Measurements from ENCODE around the gene RPUSD1.
"Not testable (repeated sequence)": the region's sequence is repeated elsewhere in the genome, so short reads cannot be mapped to it uniquely, and the experiment has no call there.

The RPUSD1 gene

GRCh38 chr16:782766-783403, 5.3 kb downstream of the RPUSD1 start:
- Mint-ChIP-seq H3K4me1 (no peaks in the 10 kb centered on the region), H3K4me3 (no peak overlapping the region), H3K27me3 (no peaks in the 10 kb centered on the region), H3K36me3 (no peaks in the 10 kb centered on the region), H3K27ac (no peak overlapping the region), H3K9me3 (no peaks in the 10 kb centered on the region)

DNA sequence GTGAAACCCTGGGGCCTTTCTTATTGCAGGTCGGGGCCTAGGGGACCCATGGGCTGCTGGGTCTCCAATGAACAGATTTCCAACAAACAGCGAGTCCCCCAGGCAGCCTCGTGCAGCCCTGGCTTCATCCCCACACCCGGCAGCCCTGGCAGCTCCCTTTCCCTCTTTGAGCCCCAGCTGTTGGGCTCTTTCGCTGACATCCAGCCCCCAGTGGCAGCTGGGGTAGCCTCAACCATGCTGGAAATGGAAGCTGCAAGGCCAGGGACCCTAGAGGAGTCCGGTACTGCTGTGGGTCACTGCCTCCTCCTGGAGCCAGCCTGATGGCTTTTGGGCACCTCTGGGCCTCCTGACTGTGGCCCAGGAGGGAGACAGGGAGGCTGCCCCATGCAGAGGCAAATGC, 5.9 kb downstream of the RPUSD1 start:
- Mint-ChIP-seq H3K36me3 (no peaks in the 10 kb centered on the region), H3K4me3 (no peak overlapping the region), H3K4me1 (no peaks in the 10 kb centered on the region), H3K27me3 (peaks cover 1% of the 10 kb centered on the region), H3K9me3 (no peaks in the 10 kb centered on the region), H3K27ac (no peak overlapping the region)

- H3K27me3 Mint-ChIP-seq = peaks cover 1% of the 10 kb centered on the region
- no peak overlapping the region for H3K4me3 Mint-ChIP-seq
- no peak overlapping the region for H3K27ac Mint-ChIP-seq
These were observed 6.7 kb downstream of the RPUSD1 start for GRCh38 chr16:781346-782010.

DNA sequence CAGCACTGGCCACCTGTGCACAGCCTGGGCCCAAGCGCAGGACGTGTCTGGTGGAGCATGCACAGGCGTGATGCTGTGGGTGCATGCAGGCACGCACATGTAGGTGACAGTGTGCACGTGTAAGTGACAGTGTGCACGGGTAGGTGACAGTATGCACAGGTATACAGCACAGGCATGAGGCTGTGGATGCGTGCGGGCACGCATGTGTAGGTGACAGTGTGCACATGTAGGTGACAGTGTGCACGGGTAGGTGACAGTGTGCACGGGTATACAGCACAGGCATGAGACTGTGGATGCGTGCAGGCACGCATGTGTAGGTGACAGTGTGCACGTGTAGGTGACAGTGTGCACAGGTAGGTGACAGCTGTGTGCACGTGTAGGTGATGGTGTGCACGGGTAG, 7.9 kb downstream of the RPUSD1 start:
- Mint-ChIP-seq H3K27ac (no peak overlapping the region), H3K9me3 (no peaks in the 10 kb centered on the region), H3K27me3 (peaks cover 1% of the 10 kb centered on the region), H3K36me3 (no peaks in the 10 kb centered on the region), H3K4me1 (no peaks in the 10 kb centered on the region), H3K4me3 (no peak overlapping the region)

More at GRCh38 chr16:781346-782010, 6.7 kb downstream of the RPUSD1 start:
- H3K9me3 Mint-ChIP-seq = no peaks in the 10 kb centered on the region
- no peaks in the 10 kb centered on the region for H3K36me3 Mint-ChIP-seq
- H3K4me1 Mint-ChIP-seq = no peaks in the 10 kb centered on the region

- Mint-ChIP-seq H3K4me3 (no peak overlapping the region), H3K36me3 (no peaks in the 10 kb centered on the region), H3K27me3 (peaks cover 1% of the 10 kb centered on the region), H3K27ac (no peak overlapping the region), H3K4me1 (no peaks in the 10 kb centered on the region), H3K9me3 (no peaks in the 10 kb centered on the region)
These were observed 8.6 kb downstream of the RPUSD1 start for GRCh38 chr16:779561-779960.

- Mint-ChIP-seq H3K36me3 (no peaks in the 10 kb centered on the region), H3K4me1 (no peaks in the 10 kb centered on the region), H3K27ac (no peak overlapping the region), H3K4me3 (no peak overlapping the region), H3K27me3 (peaks cover 1% of the 10 kb centered on the region), H3K9me3 (no peaks in the 10 kb centered on the region)
These were observed 9.2 kb downstream of the RPUSD1 start for GRCh38 chr16:778909-779527.

GRCh38 chr16:778447-778846, 9.7 kb downstream of the RPUSD1 start:
- Mint-ChIP-seq H3K4me3 (no peak overlapping the region), H3K4me1 (no peaks in the 10 kb centered on the region), H3K27ac (no peak overlapping the region), H3K9me3 (no peaks in the 10 kb centered on the region), H3K27me3 (peaks cover 1% of the 10 kb centered on the region), H3K36me3 (no peaks in the 10 kb centered on the region)

GRCh38 chr16:777826-778225, 10.4 kb downstream of the RPUSD1 start:
- Mint-ChIP-seq H3K9me3 (no peaks in the 10 kb centered on the region), H3K27me3 (peaks cover 1% of the 10 kb centered on the region), H3K27ac (no peak overlapping the region), H3K36me3 (no peaks in the 10 kb centered on the region), H3K4me1 (no peaks in the 10 kb centered on the region), H3K4me3 (no peak overlapping the region)

DNA sequence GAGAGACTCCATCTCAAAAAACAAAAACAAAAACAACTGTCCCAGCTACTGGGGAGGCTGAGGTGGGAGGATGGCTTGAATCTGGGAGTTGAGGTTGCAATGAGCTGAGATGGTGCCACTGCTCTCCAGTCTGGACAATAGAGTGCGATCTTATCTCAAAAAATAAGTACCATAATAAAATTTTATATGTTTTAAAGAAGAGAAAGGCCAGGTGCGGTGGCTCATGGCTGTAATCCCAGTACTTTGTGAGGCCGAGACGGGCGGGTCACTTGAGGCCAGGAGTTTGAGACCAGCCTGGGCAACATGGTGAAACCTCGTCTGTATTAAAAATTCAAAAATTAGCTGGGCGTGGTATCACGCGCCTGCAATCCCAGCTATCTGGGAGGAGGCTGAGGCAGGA, 11.4 kb downstream of the RPUSD1 start:
- Mint-ChIP-seq H3K27me3 (peaks cover 1% of the 10 kb centered on the region), H3K4me3 (no peak overlapping the region), H3K36me3 (no peaks in the 10 kb centered on the region), H3K27ac (no peak overlapping the region), H3K9me3 (no peaks in the 10 kb centered on the region), H3K4me1 (no peaks in the 10 kb centered on the region)

GRCh38 chr16:776298-776697, 11.9 kb downstream of the RPUSD1 start:
- H3K27ac Mint-ChIP-seq, H3K9me3 Mint-ChIP-seq, H3K27me3 Mint-ChIP-seq, H3K36me3 Mint-ChIP-seq, H3K4me1 Mint-ChIP-seq, H3K4me3 Mint-ChIP-seq: not testable (repeated sequence)

- H3K27ac Mint-ChIP-seq = no peak overlapping the region
- H3K4me1 Mint-ChIP-seq = no peaks in the 10 kb centered on the region
- peaks cover 1% of the 10 kb centered on the region for H3K27me3 Mint-ChIP-seq
- H3K36me3 Mint-ChIP-seq = no peaks in the 10 kb centered on the region
- H3K4me3 Mint-ChIP-seq = no peak overlapping the region
- H3K9me3 Mint-ChIP-seq = no peaks in the 10 kb centered on the region
These were observed 12.9 kb downstream of the RPUSD1 start for GRCh38 chr16:775236-775796.

DNA sequence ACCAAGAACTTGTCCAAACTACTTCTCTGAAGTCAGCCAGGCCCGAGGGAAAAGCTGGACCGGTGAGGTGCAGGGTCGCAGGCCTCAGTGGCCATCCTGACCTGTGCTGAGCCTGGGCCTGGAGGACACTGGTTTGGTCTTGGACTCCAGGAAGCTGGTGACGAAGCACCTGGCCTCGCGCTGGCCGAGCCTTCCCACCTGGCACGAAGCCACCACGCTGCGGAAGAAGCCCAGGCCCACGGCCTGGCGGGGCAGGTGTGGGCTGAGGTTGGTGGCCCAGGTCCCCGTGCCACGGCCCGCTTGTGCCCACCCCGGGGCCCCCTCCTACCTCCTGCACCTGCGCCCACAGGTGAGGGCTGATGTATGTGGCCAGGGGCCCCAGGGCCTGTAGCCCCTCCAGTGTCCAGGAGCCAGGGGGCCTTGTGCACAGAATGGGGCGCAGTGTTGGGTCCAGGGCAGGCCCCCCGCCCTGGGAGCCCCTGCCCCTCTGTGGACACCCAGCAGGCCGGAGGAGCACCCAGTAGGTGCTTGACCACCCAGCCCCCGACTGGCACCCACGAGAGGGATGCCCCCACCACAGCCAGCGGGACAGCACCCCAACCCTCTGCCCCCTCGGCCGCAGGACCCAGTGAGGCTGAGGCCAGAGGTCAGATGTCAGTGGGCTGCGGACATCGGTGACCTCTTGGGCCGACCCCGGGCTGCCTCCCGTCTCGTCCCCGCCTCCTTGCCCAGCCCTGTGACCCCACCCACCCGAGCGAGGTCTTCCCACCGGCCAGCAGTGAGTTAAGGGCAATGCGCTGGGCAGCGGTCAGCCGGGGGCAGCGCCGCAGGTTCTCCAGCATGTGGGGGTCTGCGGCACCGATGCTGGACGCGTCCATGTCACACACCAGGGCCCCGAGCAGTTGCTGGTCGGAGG, 13.8 kb downstream of the RPUSD1 start:
- no peaks in the 10 kb centered on the region for H3K4me1 Mint-ChIP-seq
- H3K4me3 Mint-ChIP-seq = no peak overlapping the region
- H3K36me3 Mint-ChIP-seq = no peaks in the 10 kb centered on the region
- peaks cover 1% of the 10 kb centered on the region for H3K27me3 Mint-ChIP-seq
- H3K9me3 Mint-ChIP-seq = no peaks in the 10 kb centered on the region
- no peak overlapping the region for H3K27ac Mint-ChIP-seq

DNA sequence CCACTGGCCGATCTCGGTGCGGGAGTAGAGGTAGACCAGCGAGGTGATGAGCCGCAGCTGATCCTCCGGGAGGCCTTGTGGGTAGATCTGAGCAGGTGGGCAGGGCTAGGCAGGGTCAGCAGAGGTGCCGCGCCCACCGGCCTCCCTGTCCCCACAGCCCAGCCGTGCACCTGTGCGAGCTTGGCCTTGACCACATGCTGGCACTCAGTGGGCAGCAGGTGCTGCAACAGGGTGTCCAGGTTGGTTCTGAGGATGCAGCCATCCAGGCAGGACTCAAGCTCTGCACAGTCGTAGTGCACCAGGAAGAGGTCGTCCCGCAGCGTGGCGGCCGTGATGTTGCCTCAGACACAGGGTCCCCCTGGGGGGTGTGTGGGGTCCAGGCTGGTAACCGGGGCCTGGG, 15.2 kb downstream of the RPUSD1 start:
- no peak overlapping the region for H3K4me3 Mint-ChIP-seq
- no peak overlapping the region for H3K27ac Mint-ChIP-seq
- H3K4me1 Mint-ChIP-seq = no peaks in the 10 kb centered on the region
- H3K27me3 Mint-ChIP-seq = peaks cover 1% of the 10 kb centered on the region
- H3K36me3 Mint-ChIP-seq = no peaks in the 10 kb centered on the region
- no peaks in the 10 kb centered on the region for H3K9me3 Mint-ChIP-seq

DNA sequence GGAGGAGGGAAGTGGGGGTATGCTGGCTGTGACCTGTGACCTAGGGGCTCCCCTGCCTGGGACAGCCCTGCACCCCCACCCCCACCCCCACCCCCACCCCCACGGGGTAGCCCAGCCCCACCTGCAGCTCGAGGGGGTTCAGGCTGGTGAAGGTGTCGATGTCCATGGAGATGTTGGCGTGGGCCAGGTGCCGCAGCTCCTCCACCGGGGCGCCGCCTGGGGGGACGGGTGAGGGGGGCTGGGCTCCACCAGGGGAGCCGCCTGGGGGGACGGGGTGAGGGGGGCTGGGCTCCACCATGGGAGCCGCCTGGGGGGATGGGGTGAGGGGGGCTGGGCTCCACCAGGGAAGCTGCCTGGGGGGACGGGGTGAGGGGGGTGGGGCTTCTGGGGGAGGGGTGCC, 17.8 kb downstream of the RPUSD1 start:
- Mint-ChIP-seq H3K4me1 (no peaks in the 10 kb centered on the region), H3K4me3 (no peak overlapping the region), H3K27me3 (no peaks in the 10 kb centered on the region), H3K27ac (no peak overlapping the region), H3K9me3 (no peaks in the 10 kb centered on the region), H3K36me3 (no peaks in the 10 kb centered on the region)

DNA sequence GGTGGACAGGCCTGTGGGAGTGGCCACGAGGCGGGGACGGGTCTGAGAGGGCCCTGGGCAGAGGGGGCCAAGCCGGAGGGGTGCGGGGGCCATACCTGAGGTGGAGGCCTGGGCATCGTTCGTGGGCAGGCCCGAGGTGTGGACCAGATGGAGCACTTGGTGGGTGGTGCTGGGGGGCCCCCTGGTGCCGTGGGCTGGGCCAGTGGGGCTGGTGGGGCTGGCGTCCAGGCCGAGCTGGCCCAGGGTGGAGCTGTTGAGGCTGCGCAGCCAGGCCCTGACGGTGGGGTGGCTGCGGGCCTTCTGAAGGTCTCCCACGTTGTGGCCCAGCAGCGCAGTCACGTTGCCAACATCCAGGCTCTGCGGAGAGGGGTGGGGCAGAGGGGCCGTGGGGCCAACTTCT, 18.2 kb downstream of the RPUSD1 start:
- Mint-ChIP-seq H3K4me1 (no peaks in the 10 kb centered on the region), H3K27ac (no peak overlapping the region), H3K9me3 (no peaks in the 10 kb centered on the region), H3K4me3 (no peak overlapping the region), H3K27me3 (no peaks in the 10 kb centered on the region), H3K36me3 (no peaks in the 10 kb centered on the region)
